K562 (cell line): ENCODE results near the gene LY6G6D. TPM values are rescaled to one million over a fixed set of nuclear protein-coding genes. Genes with fewer than 3 reads are reported as not detected.
A peak's percentile ranks its signal among the peaks of the same experiment; 100 is the strongest.

Source experiments
- ATAC-seq: fragments of 200-7000 bp; cut with Tn5 transposase; 3 replicates; pipeline ENCODE4 v1.9.1; 2020; ENCODE audit warnings: moderate library complexity
- BruUV-seq: library from RNA; stranded (reverse); fragments of 400-500 nt; replicated peaks from 2 replicates; lab custom pipeline; 2021; lab: Mats Ljungman, UMichigan
- CTCF ChIA-PET: fragments of 300-600 bp; formaldehyde crosslinking; extraction: SDS; loops from one replicate; lab custom pipeline; 2021; ENCODE audit warnings: low intra/inter-chr PET ratio; lab: Yijun Ruan, JAX
- POLR2A ChIA-PET: fragments of 300-600, 350-650 bp; sonication (Branson Sonifier 250); formaldehyde crosslinking; extraction: SDS; loops from one replicate; lab custom pipeline; 2021; ENCODE audit warnings: antibody characterized with exemption, inconsistent platforms; lab: Yijun Ruan, JAX
- DNase-seq, 4 experiments: peaks; one replicate each; pipeline versions ENCODE4 v3.0.0 to v3.0.0-alpha.2; 2011 to 2018; ENCODE audit warnings: low spot score in 3 of 4, mixed read lengths in 3 of 4; ENCODE audit errors: extremely low read depth in 1 of 4
- FAIRE-seq: peaks from 2 replicates; lab custom pipeline; 2011; peaks lifted over from hg19 to GRCh38; lab: Jason Lieb, UNC
- H2AFZ ChIP-seq: 2 replicates; pipeline ENCODE4 v1.6.0; 2011; ENCODE audit warnings: low read depth, low read length, control low read depth, inconsistent platforms
- H3K27ac ChIP-seq: fragments of 200-600 bp; 3 replicates; pipeline ENCODE4 v1.8.0; 2011; ENCODE audit warnings: low read depth, mild to moderate bottlenecking, control low read depth, inconsistent platforms, low read length, moderate library complexity, mixed read lengths; ENCODE audit errors: extremely low read depth
- H3K27me3 ChIP-seq, 2 experiments: fragments of 300-600 bp in 1 of 2; 2 replicates in 1 of 2; 3 replicates in 1 of 2; pipeline versions ENCODE4 v1.6.0 to v1.8.0; 2011; ENCODE audit warnings: inconsistent platforms in 2 of 2, low read length in 2 of 2, mild to moderate bottlenecking in 1 of 2, mixed read lengths in 1 of 2, moderate library complexity in 1 of 2; ENCODE audit not compliant: control insufficient read depth in 2 of 2, insufficient read depth in 2 of 2
- H3K36me3 ChIP-seq: fragments of 300-600 bp; 3 replicates; pipeline ENCODE4 v1.8.0; 2011; ENCODE audit warnings: mild to moderate bottlenecking, low read length, inconsistent platforms; ENCODE audit not compliant: control insufficient read depth, insufficient read depth
- H3K4me1 ChIP-seq, 2 experiments: fragments of 200-600 bp in 1 of 2; replicated peaks in 1 of 2; 2 replicates in 1 of 2; 3 replicates in 1 of 2; pipeline versions ENCODE4 v1.5.1 to v1.8.0; 2011; ENCODE audit warnings: inconsistent platforms in 2 of 2, low read length in 2 of 2, mild to moderate bottlenecking in 1 of 2, mixed read lengths in 1 of 2, moderate library complexity in 1 of 2; ENCODE audit not compliant: control insufficient read depth in 2 of 2, insufficient read depth in 2 of 2
- H3K4me2 ChIP-seq: 2 replicates; pipeline ENCODE4 v1.6.1; 2011; ENCODE audit warnings: low read length, control low read depth, inconsistent platforms, mixed read lengths; ENCODE audit not compliant: insufficient read depth
- H3K4me3 ChIP-seq: fragments of 200-600 bp; sonication (generic), shearing (Covaris generic); 2 replicates; pipeline ENCODE4 v1.5.1; 2016; ENCODE audit warnings: control low read depth, inconsistent platforms
- H3K79me2 ChIP-seq: fragments of 200-600 bp; 3 replicates; pipeline ENCODE4 v1.8.0; 2011; ENCODE audit warnings: low read length, inconsistent platforms; ENCODE audit not compliant: control insufficient read depth, insufficient read depth
- H3K9ac ChIP-seq, 2 experiments: 2 replicates each; pipeline versions ENCODE4 v1.6.0 to v1.6.1; 2011; ENCODE audit warnings: low read depth in 2 of 2, low read length in 2 of 2, control low read depth in 1 of 2, inconsistent platforms in 1 of 2, mild to moderate bottlenecking in 1 of 2, mixed read lengths in 1 of 2; ENCODE audit not compliant: insufficient read depth in 1 of 2
- H3K9me1 ChIP-seq: one replicate; pipeline ENCODE4 v1.6.0; 2011; ENCODE audit warnings: inconsistent platforms, mild to moderate bottlenecking, low read length, moderate library complexity; ENCODE audit not compliant: control insufficient read depth, insufficient read depth
- H3K9me3 ChIP-seq: replicated peaks from 2 replicates; pipeline ENCODE4 v1.5.1; 2011; ENCODE audit warnings: low read depth, low read length, inconsistent platforms; ENCODE audit not compliant: control insufficient read depth, insufficient read depth
- H4K20me1 ChIP-seq: replicated peaks from 2 replicates; pipeline ENCODE4 v1.6.1; 2011; ENCODE audit warnings: low read length, inconsistent platforms, mixed read lengths; ENCODE audit not compliant: control insufficient read depth, insufficient read depth
- BRCA1 ChIP-seq, 2 experiments: fragments of 450-650 bp in 1 of 2; sonication (generic) in 1 of 2; formaldehyde crosslinking in 1 of 2; IDR thresholded peaks; 2 replicates each; pipeline versions ENCODE4 v1.5.0 to v1.6.1; 2017 to 2020; ENCODE audit warnings: mild to moderate bottlenecking in 1 of 2, missing genetic modification reagents in 1 of 2
- E2F1 ChIP-seq: sonication (generic); formaldehyde crosslinking; IDR thresholded peaks from 2 replicates; pipeline ENCODE4 v1.8.1; 2023; ENCODE audit warnings: mild to moderate bottlenecking, missing genetic modification reagents, moderate library complexity
- FOXK2 ChIP-seq, 2 experiments: fragments of 450-650 bp; IDR thresholded peaks in 1 of 2; conservative IDR thresholded peaks in 1 of 2; 2 replicates each; pipeline ENCODE4 v1.6.1; 2016; ENCODE audit warnings: low read depth in 2 of 2, mild to moderate bottlenecking in 1 of 2
- KAT7 ChIP-seq: sonication (generic); formaldehyde crosslinking; IDR thresholded peaks from 2 replicates; pipeline ENCODE4 v1.8.0; 2022; ENCODE audit warnings: missing genetic modification reagents, mild to moderate bottlenecking, borderline replicate concordance
- POLR2H ChIP-seq: IDR thresholded peaks from 2 replicates; pipeline ENCODE4 v1.6.1; 2016; ENCODE audit warnings: missing genetic modification characterization, low read depth, mild to moderate bottlenecking, control low read depth, missing compliant biosample characterization, moderate library complexity
- RBBP5 ChIP-seq: fragments of 200-600 bp; sonication (generic); IDR thresholded peaks from 2 replicates; pipeline ENCODE4 v1.6.1; 2012; ENCODE audit warnings: borderline replicate concordance, mild to moderate bottlenecking, low read length, control low read depth, inconsistent platforms; ENCODE audit not compliant: insufficient read depth, poor library complexity, severe bottlenecking
- STAG1 ChIP-seq: sonication (generic); formaldehyde crosslinking; IDR thresholded peaks from 2 replicates; pipeline ENCODE4 v1.5.0; 2020; ENCODE audit warnings: missing genetic modification reagents, borderline replicate concordance
- USF1 ChIP-seq: sonication (generic); formaldehyde crosslinking; IDR thresholded peaks from 2 replicates; pipeline ENCODE4 v1.9.0; 2022; ENCODE audit warnings: mild to moderate bottlenecking, missing genetic modification reagents
- USF2 ChIP-seq: sonication (generic); formaldehyde crosslinking; IDR thresholded peaks from 2 replicates; pipeline ENCODE4 v1.5.0; 2020; ENCODE audit warnings: missing genetic modification reagents
- ZNF436 ChIP-seq: fragments of 250-450, 450-650 bp; sonication (Bioruptor Pico); formaldehyde crosslinking; IDR thresholded peaks from 2 replicates; pipeline ENCODE4 v1.7.0; 2020; ENCODE audit warnings: mild to moderate bottlenecking
- ZNF77 ChIP-seq: fragments of 250-450 bp; sonication (Bioruptor Pico); IDR thresholded peaks from 2 replicates; pipeline ENCODE4 v1.5.0; 2020
- WGBS: fragments of 100-300 bp; shearing (Covaris generic); methylation state at CpG from one replicate; pipeline ENCODE4 v1.1.6; 2016; ENCODE audit warnings: low coverage, mixed read lengths; ENCODE audit not compliant: insufficient coverage; ENCODE audit errors: missing lambda C conversion rate; 5-methylcytosine and 5-hydroxymethylcytosine counted together
- in situ Hi-C: fragments of 300-500 bp; cut with MboI; formaldehyde crosslinking; loops from 4 replicates; pipeline ENCODE4 v1.15.0; 2018; ENCODE audit warnings: inconsistent platforms, mixed read lengths
- intact Hi-C: fragments of 100-400 bp; cut with micrococcal nuclease; formaldehyde crosslinking; loops from 2 replicates; pipeline ENCODE4 v1.14.2; 2022
- polyA plus RNA-seq, 8 experiments: library from polyadenylated mRNA; depleted of rRNA in 4 of 8; stranded (reverse) in 5 of 8; unstranded in 3 of 8; fragments of >200 nt; fragmentation: Nextera tagmentation in 2 of 8; fragmentation: Illumina TruSeq in 1 of 8; extraction: Ambion mirVana in 2 of 8; extraction: Trizol in 1 of 8; gene quantifications; 2 replicates each; pipeline versions ENCODE4 v1.2.1 to v1.2.3, GENCODE V29; 2011 to 2014; ENCODE audit warnings: inconsistent platforms in 1 of 8, missing spikeins in 1 of 8
- total RNA-seq, 7 experiments: library from RNA; depleted of rRNA in 6 of 7; stranded (reverse); fragments of >200 nt in 6 of 7; fragmentation: Illumina TruSeq in 2 of 7; extraction: Trizol in 2 of 7; gene quantifications; 2 replicates each; pipeline versions ENCODE4 v1.2.1 to v1.2.3, GENCODE V29; 2011 to 2021; ENCODE audit warnings: low replicate concordance in 1 of 7

The LY6G6D gene
- total and polyA plus RNA-seq, 9 of the 15 experiments (the other 6 are each of a cell fraction or from before 2014, with no cell fraction given): 0.30 to 0.38 TPM; not detected in 7

DNA sequence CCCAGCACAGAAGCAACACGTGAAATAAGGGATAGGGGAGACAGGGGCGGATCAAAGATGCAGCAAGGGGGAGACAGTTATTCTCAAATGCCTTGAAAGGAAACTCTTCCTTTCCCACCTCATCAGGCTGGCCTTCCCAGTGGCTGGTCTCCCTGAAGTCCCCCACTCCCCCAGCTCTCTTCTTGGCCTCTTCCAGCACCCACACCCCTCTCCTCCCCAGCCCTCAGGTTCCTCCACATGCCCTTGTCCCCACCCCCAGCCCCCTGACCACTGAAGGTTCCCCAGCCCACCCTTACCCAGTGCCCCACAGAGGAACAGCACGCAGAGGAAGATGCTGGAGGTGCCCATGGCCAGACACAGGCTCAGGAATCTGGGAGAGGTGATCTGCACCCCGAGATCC is 1.7 kb upstream of the LY6G6D start:
- FAIRE-seq (no peak), DNase-seq (no peak), ATAC-seq (no peak)
- Histone ChIP-seq H3K4me1 (peaks cover 31 to 46% of the 10 kb centered on the region in 2 experiments), H3K79me2 (no peaks in the 10 kb centered on the region), H3K9me3 (no peaks in the 10 kb centered on the region), H3K36me3 (no peaks in the 10 kb centered on the region), H2AFZ (peak overlapping the region; percentile 49), H3K4me3 (no peak overlapping the region), H3K27ac (no peak overlapping the region), H3K4me2 (no peak overlapping the region), H3K9ac (peak overlapping the region in 1 of 2 experiments; percentile 81; a peak in 1 of 4 replicates), H3K27me3 (no peaks in the 10 kb centered on the region), H3K9me1 (no peaks in the 10 kb centered on the region), H4K20me1 (no peaks in the 10 kb centered on the region)
- WGBS: 42% methylated on average over 4 of the region's 4 CpGs
- CTCF ChIA-PET: no interaction called here
- POLR2A ChIA-PET: interaction anchor here (0.5 to 12.4 kb wide), 5 partner anchors 10 to 47 kb away, joined by 3 to 223 read pairs (median 6); partner anchors contain the start of genes ABHD16A, DDAH2, LY6G6C and MPIG6B
- intact Hi-C loops: no loop called here
- in situ Hi-C loops: no loop called here
- no TSS peak for BruUV-seq
- TF ChIP-seq RBBP5 (peak; percentile 33), ZNF436 (CRISPR knock-in tag) (no peak)

- Histone ChIP-seq H3K4me3 (no peak overlapping the region), H3K27me3 (no peaks in the 10 kb centered on the region), H3K27ac (no peak overlapping the region), H3K9me3 (no peaks in the 10 kb centered on the region), H3K4me1 (peaks cover 31 to 46% of the 10 kb centered on the region in 2 experiments), H3K4me2 (no peak overlapping the region), H3K9me1 (no peaks in the 10 kb centered on the region), H3K79me2 (no peaks in the 10 kb centered on the region), H3K36me3 (no peaks in the 10 kb centered on the region), H2AFZ (peak overlapping the region; percentile 49), H4K20me1 (no peaks in the 10 kb centered on the region), H3K9ac (peak overlapping the region in 1 of 2 experiments; percentile 81; a peak in 2 of 4 replicates)
- CTCF ChIA-PET: no interaction called here
- ATAC-seq (peak; percentile 8; the same call in 2 of the 3 replicates), DNase-seq (no peak), FAIRE-seq (no peak)
- no TSS peak for BruUV-seq
- in situ Hi-C loops: no loop called here
- POLR2A ChIA-PET: interaction anchor here (0.6 to 12.4 kb wide), 13 partner anchors 11 to 1132 kb away, joined by 3 to 223 read pairs (median 5); partner anchors contain the start of genes ABHD16A, BAG6, DDAH2 and HSPA1B
- 32% methylated on average over 5 of the region's 5 CpGs for WGBS
- intact Hi-C loops: no loop called here
- TF ChIP-seq KAT7 (CRISPR knock-in tag) (no peak), FOXK2 (conservative IDR thresholded peaks at IDR 0.05 in 1 of 2, IDR thresholded peaks at IDR 0.05 in 1 of 2; ENCODE audit: low read depth in 2 of 2) (no peak), E2F1 (CRISPR knock-in tag) (no peak), BRCA1 (IDR thresholded peaks at IDR 0.05) (no peak), BRCA1 (CRISPR knock-in tag; IDR thresholded peaks at IDR 0.05) (no peak), ZNF77 (no peak), STAG1 (CRISPR knock-in tag) (no peak), POLR2H (tag) (no peak), USF1 (CRISPR knock-in tag) (no peak), USF2 (CRISPR knock-in tag) (no peak)
Measured at GRCh38 chr6:31713991-31714684, 1.0 kb upstream of the LY6G6D start.
